ENCODE results near the gene TSKS. TPM values are rescaled to one million over a fixed set of nuclear protein-coding genes. Genes with fewer than 3 reads are reported as not detected.

The TSKS gene
- total RNA-seq, 1 donor from 2014 or later, result 0.55 TPM

- CTCF ChIA-PET, result no interaction called here
- POLR2A ChIA-PET, result interaction anchor here (0.5 kb wide), 1 partner anchor 102 kb away, joined by 5 read pairs; no protein-coding TSS in a partner anchor
Observed at GRCh38 chr19:49795615-49796014, 32.5 kb upstream of the TSKS start.

GRCh38 chr19:49793561-49793840, 30.4 kb upstream of the TSKS start:
- H3K36me3 Mint-ChIP-seq (ENCODE audit: low read depth), result peaks cover 79% of the 10 kb centered on the region

More at GRCh38 chr19:49795615-49796014, 32.5 kb upstream of the TSKS start:
- Mint-ChIP-seq H3K4me3 (no peak overlapping the region), H3K9me3 (no peaks in the 10 kb centered on the region), H3K36me3 (ENCODE audit: low read depth) (peaks cover 82% of the 10 kb centered on the region), H3K4me1 (no peaks in the 10 kb centered on the region), H3K27me3 (no peaks in the 10 kb centered on the region), H3K27ac (no peak overlapping the region)
- DNase-seq, result no peak
- TF ChIP-seq, protein P1, sequence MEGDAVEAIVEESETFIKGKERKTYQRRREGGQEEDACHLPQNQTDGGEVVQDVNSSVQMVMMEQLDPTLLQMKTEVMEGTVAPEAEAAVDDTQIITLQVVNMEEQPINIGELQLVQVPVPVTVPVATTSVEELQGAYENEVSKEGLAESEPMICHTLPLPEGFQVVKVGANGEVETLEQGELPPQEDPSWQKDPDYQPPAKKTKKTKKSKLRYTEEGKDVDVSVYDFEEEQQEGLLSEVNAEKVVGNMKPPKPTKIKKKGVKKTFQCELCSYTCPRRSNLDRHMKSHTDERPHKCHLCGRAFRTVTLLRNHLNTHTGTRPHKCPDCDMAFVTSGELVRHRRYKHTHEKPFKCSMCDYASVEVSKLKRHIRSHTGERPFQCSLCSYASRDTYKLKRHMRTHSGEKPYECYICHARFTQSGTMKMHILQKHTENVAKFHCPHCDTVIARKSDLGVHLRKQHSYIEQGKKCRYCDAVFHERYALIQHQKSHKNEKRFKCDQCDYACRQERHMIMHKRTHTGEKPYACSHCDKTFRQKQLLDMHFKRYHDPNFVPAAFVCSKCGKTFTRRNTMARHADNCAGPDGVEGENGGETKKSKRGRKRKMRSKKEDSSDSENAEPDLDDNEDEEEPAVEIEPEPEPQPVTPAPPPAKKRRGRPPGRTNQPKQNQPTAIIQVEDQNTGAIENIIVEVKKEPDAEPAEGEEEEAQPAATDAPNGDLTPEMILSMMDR (IDR thresholded peaks at IDR 0.05), result no peak
- no peak for ATAC-seq (ENCODE audit: low read depth)
- intact Hi-C loops (cut with micrococcal nuclease), result no loop called here

DNA sequence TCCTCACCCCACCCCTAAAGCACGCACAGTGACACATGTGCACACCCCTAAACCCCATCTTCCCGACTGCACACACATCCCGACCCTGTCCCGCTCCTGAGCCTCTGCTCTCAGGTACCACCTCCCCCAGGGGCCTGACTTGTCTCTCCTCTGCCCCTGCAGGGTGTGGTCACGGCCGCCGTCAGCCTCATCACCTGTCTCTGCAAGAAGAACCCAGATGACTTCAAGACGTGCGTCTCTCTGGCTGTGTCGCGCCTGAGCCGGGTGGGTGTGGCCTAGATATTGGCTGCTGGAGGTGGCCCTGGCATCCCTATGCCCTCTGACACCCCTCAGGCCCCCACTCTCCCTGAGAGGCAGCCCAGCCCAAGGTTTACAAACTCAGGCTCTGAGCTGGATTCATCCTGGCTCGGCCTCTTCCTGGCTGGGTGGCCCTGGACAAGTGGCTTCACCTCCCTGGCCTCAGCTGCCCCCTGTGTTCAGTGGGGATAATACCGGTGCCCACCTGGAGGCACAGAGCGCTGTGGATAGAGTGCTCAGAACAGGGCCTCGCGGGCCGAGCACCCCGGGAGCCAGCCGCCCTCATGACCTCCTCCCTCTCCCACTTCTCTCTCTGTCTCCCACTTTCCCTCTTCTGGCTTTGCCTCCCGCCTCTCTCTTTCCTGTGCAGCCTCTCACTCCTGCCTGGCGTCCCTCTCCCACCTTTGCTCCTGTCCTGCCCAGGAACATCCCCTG, 29.9 kb upstream of the TSKS start:
- no peak overlapping the region for H3K27ac Mint-ChIP-seq
- H3K4me1 Mint-ChIP-seq, result peaks cover 3% of the 10 kb centered on the region
- ChIA-PET POLR2A (no interaction called here), CTCF (no interaction called here)
- peaks cover 79% of the 10 kb centered on the region for H3K36me3 Mint-ChIP-seq (ENCODE audit: low read depth)
- no peak for DNase-seq
- ATAC-seq (ENCODE audit: low read depth), result no peak
- H3K4me3 Mint-ChIP-seq, result no peak overlapping the region
- no peaks in the 10 kb centered on the region for H3K9me3 Mint-ChIP-seq
- TF ChIP-seq, protein P1 (IDR thresholded peaks at IDR 0.05), result no peak
- intact Hi-C loops (cut with micrococcal nuclease), result no loop called here
- no peaks in the 10 kb centered on the region for H3K27me3 Mint-ChIP-seq

More at GRCh38 chr19:49793561-49793840, 30.4 kb upstream of the TSKS start:
- Mint-ChIP-seq H3K4me1 (peaks cover 3% of the 10 kb centered on the region), H3K9me3 (no peaks in the 10 kb centered on the region), H3K27me3 (no peaks in the 10 kb centered on the region), H3K27ac (no peak overlapping the region), H3K4me3 (no peak overlapping the region)
- intact Hi-C loops (cut with micrococcal nuclease), result no loop called here
- ChIA-PET POLR2A (no interaction called here), CTCF (no interaction called here)
- DNase-seq, result no peak
- TF ChIP-seq, protein P1 (IDR thresholded peaks at IDR 0.05), result no peak
- no peak for ATAC-seq (ENCODE audit: low read depth)

GRCh38 chr19:49791776-49792445, 28.8 kb upstream of the TSKS start:
- ATAC-seq (ENCODE audit: low read depth), result no peak
- intact Hi-C loops (cut with micrococcal nuclease), result no loop called here
- peaks cover 76% of the 10 kb centered on the region for H3K36me3 Mint-ChIP-seq (ENCODE audit: low read depth)

GRCh38 chr19:49790866-49791265, 27.8 kb upstream of the TSKS start:
- Mint-ChIP-seq H3K27ac (no peak overlapping the region), H3K4me1 (peaks cover 3% of the 10 kb centered on the region), H3K9me3 (no peaks in the 10 kb centered on the region), H3K36me3 (ENCODE audit: low read depth) (peaks cover 74% of the 10 kb centered on the region), H3K4me3 (no peak overlapping the region), H3K27me3 (no peaks in the 10 kb centered on the region)
- intact Hi-C loops (cut with micrococcal nuclease), result no loop called here
- ChIA-PET CTCF (no interaction called here), POLR2A (no interaction called here)
- DNase-seq (no peak), ATAC-seq (ENCODE audit: low read depth) (no peak)
- TF ChIP-seq, protein P1 (IDR thresholded peaks at IDR 0.05), result no peak

More at GRCh38 chr19:49791776-49792445, 28.8 kb upstream of the TSKS start:
- Mint-ChIP-seq H3K9me3 (no peaks in the 10 kb centered on the region), H3K27me3 (no peaks in the 10 kb centered on the region), H3K4me3 (no peak overlapping the region), H3K4me1 (peaks cover 3% of the 10 kb centered on the region), H3K27ac (no peak overlapping the region)
- ChIA-PET POLR2A (no interaction called here), CTCF (no interaction called here)
- DNase-seq, result no peak
- TF ChIP-seq, protein P1 (IDR thresholded peaks at IDR 0.05), result no peak

All from activated B cell treated with CpG ODN at 0.5 μM for 24 hours (primary cell).